Stimulated activated CD8-positive, alpha-beta memory T cell treated with anti-CD3 and anti-CD28 coated beads, Interleukin-7, amount 100 ng/mL, for 24 hours (primary cell): Measurements from ENCODE around the gene DDX51.

Experiments
- DNase-seq: peaks from one replicate; pipeline ENCODE4 v3.0.0-alpha.2; 2020; ENCODE audit warnings: low read depth

DDX51 gene

DNA sequence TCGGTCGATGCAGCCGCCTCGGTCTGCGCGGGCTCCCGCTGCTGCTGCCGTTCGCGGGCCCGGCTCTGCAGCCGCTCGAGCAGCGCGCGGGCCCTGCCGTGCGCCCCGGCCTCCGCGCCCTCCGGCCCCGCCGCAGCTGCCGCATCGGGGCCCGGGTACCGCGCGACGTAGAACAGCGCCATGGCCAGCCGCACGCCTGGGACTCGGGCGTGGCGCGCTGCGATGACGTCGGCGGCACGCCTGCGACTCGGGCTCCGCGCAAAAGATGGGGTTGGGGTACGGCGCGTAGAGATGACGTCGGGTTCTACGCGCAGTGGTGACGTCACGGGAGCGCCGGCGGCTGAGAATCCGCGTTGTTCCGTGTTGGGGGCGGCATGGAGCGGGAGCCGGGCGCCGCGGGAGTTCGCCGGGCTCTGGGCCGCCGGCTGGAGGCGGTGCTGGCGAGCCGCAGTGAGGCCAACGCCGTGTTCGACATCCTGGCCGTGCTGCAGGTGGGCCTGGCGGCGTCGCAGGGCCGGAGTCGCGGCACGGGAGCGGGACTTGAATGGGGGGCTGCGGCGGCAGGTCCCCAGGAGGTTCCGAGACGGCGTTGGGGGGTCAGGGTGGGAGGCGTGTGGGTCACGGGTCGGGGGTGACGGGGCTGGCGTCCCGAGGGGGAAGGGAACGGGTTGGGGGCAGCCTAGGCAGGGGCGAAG, at the start of gene DDX51, which contains the start of gene NOC4L:
TSS of gene DDX51 (minus strand) at position 205 of the 695 bp plus-strand sequence. CDS start at position 182, 23 bp downstream.
TSS of gene NOC4L (plus strand) at position 343 of the 695 bp plus-strand sequence. CDS start at position 375, 32 bp downstream.
- peak; percentile 93 for DNase-seq

GRCh38 chr12:132191715-132192553, 47.8 kb upstream of the DDX51 start:
- DNase-seq: no peak

DNA sequence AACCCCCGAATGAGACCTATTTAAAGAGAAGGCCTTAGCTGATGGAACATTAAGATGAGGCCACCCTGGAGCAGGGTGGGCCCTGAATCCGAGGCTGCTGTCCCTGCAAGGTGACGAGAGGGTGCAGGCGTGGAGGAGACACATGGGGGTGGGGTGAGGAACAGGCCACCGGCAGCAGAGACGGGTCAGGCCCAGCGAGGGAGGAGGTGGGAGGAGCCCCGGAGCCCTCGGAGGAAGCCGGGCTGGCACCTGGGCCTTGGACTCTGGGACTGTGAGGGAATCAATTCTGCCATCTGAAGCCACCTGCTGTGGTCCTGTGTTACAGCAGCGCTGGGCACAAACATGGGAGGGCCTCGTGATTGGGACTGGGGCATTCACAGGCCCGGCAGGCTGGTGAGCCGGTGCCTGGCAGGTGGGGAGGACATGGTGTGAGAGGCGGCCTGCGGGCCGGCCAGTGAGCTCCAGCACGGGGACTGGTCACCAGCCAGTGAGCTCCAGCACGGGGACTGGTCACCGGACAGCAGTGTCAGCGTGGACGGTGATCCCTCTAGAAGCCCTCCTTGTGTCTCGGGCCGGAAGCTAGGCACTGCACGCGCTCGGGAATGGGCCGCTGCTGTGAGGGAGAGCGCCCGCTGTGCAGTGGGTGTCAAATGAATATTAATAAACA, 46.8 kb upstream of the DDX51 start:
- no peak for DNase-seq

DNA sequence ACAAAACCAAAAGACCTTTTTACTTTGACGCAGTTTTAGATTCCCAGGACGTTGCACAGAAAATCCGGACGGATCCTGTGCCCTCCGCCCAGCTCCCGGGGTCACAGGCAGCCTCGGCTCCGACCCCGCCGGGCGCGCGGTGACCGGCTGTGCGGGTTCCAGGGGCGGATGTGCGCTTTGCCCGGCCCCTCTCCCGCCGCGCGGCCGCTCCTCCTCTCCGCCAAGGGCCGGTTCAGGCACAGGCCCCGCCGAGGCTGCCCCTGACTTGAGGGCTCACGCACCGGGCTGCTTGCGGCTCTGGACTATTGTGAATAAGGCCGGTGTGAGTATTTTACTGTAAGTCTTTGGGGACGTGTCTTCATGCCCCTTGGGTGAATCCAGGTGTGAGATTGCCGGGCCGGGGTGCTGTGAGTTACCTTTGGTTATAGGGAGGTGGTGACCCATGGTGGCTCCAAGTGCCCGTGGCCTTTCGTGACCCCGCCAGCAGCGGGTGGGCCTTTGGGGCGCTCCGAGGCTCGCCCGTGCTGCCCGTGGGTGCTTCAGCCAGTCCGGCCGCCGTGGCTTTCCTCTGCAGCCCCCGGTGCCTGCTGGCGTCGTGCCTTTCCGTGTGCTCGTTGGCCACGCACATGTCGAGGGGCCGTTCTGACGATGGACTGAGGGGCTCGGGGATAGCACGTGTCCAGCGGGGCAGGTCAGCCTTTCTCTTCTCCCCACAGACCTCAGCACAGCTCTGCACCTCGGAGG, 46.1 kb upstream of the DDX51 start:
- no peak for DNase-seq

DNA sequence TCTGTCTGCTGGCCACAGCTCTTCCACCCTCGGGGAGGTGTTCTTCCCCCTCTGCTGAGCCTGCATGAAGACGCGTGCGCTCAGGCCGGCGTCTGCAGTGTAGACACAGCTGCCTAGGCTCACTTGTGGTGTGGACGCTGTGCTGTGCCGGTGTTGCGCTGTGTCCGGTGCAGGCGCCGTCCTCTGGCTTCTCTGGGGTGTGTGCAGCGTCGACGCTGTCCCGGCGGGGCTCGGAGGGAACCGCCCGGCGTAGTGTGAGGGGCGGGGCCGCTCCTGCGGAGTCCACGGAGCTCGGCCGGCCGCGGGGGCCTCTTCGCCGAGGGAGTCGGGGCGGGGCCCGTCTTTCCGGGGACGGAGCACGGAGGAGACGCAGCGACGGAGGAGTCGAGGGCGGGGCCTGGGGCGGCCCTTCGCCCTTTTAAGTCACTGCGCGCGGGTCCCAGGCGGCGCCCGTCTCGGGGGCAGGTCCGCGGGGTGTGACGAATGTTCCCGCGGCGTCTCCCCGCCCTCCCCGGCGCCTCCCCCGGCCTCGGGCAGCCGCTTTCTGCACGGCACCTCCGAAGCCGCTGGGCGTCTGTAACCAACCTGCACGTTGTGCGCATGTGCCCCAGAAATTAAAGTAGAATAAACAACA, 45.4 kb upstream of the DDX51 start:
- DNase-seq: peak; percentile 86

DNA sequence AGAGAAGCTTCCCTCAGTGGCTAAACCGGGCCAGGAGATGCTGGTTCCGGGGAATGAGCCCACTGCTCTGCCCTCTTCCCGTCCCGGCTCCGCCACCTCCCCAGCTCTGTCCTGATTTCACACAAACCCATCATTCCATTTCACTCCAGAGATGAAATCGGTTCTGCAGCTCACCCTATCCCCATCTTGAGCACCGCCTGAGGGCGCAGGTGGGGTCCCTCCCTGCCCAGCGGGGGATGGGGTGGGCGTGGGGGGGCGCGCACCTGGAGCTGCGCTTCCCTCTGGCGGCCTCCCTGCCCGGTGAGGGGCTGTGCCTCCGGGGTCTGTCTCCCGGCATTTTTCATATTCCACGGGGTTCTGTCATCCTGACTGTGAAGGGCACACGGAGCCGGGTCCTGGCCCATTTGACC, 44.8 kb upstream of the DDX51 start:
- DNase-seq: no peak

GRCh38 chr12:132188451-132188901, 44.4 kb upstream of the DDX51 start:
- DNase-seq: no peak

GRCh38 chr12:132187646-132188450, 43.7 kb upstream of the DDX51 start:
- no peak for DNase-seq

- no peak for DNase-seq
These were observed 42.9 kb upstream of the DDX51 start for GRCh38 chr12:132186857-132187620.

GRCh38 chr12:132186208-132186856, 42.2 kb upstream of the DDX51 start:
- no peak for DNase-seq

DNA sequence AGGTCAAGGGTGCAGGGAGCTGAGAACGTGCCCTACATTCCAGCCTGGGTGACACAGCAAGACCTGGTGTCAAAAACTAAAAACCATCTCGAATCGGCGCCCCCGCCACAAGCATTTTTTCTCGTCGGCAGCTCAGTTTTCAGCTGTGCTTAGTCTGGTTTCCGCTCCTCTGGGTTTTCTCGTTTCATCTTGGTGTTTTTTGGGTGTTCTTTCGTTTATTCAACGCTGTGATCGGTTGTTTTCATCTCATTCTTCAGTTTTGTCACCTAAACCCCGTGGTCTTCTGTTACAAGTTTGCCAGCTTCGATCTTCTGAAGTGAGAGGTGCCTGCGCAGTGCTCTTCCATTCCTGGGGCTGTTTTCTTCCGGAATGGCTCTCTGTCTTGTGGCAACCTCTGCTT, 41.6 kb upstream of the DDX51 start:
- DNase-seq: no peak

GRCh38 chr12:132182711-132183365, 38.7 kb upstream of the DDX51 start:
- DNase-seq: no peak

DNA sequence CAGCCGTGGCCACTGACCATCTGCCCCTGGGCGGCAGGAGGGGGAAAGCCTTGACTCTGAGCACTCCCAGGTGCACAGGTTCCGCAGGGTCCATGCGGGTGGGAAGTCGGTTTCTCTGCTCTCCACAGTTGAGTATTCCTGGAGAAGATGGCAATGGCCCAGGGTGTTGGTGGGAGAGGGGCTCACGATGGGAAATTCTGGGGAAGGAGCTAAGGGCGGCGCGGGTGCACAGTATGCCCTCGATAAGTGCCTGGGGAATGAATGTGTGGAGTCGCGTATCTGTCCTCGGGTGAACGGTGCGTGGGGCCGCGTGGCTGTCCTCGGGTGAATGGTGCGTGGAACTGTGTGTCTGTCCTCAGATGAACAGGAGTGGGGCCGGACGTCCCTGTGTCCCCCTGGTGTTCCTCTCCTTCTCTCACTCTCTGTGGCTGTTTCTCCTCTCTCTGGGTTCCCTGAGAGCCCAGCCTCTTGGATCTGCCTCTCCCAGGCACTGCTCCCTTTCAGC, 38.1 kb upstream of the DDX51 start:
- DNase-seq: no peak

DNA sequence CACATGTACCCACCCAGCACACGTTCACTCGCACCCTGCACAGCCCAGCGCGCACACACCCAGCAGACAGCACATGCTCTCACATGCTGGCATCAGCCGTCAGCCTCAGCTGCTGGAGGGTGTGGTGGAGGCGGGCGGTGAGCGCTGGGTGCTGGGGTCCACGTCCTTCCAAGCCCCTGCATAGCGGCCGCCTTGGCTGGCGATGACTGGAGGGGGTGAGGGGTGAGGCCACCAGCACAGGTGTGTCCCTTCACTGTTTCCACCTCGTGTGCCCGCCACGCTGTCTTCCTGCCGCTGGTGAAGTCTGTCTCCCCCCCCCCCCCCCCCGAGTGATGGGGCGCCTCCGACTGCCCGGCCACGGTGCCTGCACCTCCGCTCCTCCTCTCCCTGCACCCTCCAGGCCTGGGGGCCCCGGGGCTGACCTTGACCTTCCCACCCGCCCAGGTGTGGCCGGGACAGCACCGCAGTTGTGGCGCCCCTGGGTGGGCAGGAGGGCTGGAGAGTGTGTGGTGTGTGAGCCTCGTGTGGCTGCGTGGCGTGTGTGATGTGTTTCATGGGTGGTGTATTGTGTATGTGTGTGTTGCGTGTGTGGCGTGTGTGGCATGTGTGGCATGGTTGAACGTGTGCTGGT, 37.6 kb upstream of the DDX51 start:
- DNase-seq: no peak

DNA sequence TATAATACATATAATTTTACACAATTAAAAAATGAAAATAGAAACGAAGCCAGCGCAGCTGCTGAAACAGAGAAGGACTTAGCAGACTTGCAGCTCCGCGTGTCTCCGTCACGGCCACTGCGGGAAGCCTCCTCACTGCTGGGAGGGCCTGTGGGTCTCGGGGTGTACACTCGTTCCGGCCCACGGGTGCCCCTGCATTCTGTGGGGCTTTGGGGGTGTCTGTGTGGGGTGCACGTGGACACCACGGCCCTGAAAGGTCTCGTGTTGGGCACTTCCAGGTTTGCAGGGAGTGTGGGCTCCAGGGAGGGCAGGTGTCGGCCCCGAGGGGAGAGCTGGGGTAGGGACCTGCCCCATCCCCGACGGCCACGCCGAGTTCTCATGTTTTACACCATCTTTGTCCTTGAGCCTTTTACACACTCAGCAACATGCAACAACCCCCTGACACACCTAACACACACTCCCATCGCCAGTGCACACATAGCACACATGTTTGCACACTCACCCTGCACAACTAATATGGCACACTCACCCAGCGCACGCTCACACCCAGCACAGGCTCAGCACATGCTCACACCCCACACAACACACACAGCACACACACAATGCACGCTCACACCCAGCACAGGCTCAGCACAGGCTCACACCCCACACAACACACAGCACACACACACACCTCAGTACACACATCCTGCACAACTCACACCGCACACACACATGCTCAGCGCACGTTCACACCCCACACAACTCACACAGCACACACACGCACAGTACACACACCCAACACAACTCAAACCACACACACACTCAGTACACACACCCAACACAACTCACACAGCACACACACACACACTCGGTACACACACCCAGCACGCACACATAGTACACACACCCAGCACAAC, 36.8 kb upstream of the DDX51 start:
- no peak for DNase-seq

- no peak for DNase-seq
These were observed 35.6 kb upstream of the DDX51 start for GRCh38 chr12:132179431-132180362.
